ENCODE data around the gene MACROD2. TPM values are rescaled to one million over a fixed set of nuclear protein-coding genes. Genes with fewer than 3 reads are reported as not detected.

Gene MACROD2
- total and polyA plus RNA-seq, 7 donors = 0.20 to 4.8 (median 0.87) TPM

- no peak for TF ChIP-seq CTCF (IDR thresholded peaks at IDR 0.05)
- H3K4me1 ChIP-seq = no peaks in the 10 kb centered on the region
- WGBS, 3 donors = 91 to 94% (median 92%) methylated on average over 4 of the region's 4 CpGs
Observed at GRCh38 chr20:15461938-15462337, 1466.6 kb downstream of the MACROD2 start.

GRCh38 chr20:15475483-15475882, 1480.2 kb downstream of the MACROD2 start:
- Histone ChIP-seq H3K27ac (no peak overlapping the region), H3K9me3 (no peaks in the 10 kb centered on the region), H3K4me3 (no peak overlapping the region), H3K27me3 (ENCODE audit: insufficient read depth in 3 of 3, low read length in 2 of 3) (no peaks in the 10 kb centered on the region), H3K4me1 (no peaks in the 10 kb centered on the region), H3K36me3 (ENCODE audit: insufficient read depth in 1 of 2, low read depth in 1 of 2) (no peaks in the 10 kb centered on the region)
- TF ChIP-seq CTCF (IDR thresholded peaks at IDR 0.05) = no peak
- intact Hi-C loops (cut with DNase I) = loop anchor here in 1 of 2 donors (5.0 kb wide), 1 partner anchor 1158 kb away; no protein-coding TSS in a partner anchor
- ATAC-seq (no peak), DNase-seq (peak in 1 of 2 donors; percentile 49)
- WGBS, 3 donors = 6 to 7% (median 7%) methylated on average over 5 of the region's 5 CpGs

More at GRCh38 chr20:15461938-15462337, 1466.6 kb downstream of the MACROD2 start:
- DNase-seq = no peak
- intact Hi-C loops (cut with DNase I) = no loop called here
- Histone ChIP-seq H3K4me3 (no peak overlapping the region), H3K9me3 (no peaks in the 10 kb centered on the region), H3K27me3 (ENCODE audit: insufficient read depth in 3 of 3, low read length in 2 of 3) (no peaks in the 10 kb centered on the region), H3K36me3 (ENCODE audit: insufficient read depth in 1 of 2, low read depth in 1 of 2) (no peaks in the 10 kb centered on the region), H3K27ac (no peak overlapping the region)
- no peak for ATAC-seq

- Histone ChIP-seq H3K4me3 (no peak overlapping the region), H3K27me3 (ENCODE audit: insufficient read depth in 3 of 3, low read length in 2 of 3) (no peaks in the 10 kb centered on the region), H3K9me3 (no peaks in the 10 kb centered on the region), H3K27ac (no peak overlapping the region), H3K36me3 (ENCODE audit: insufficient read depth in 1 of 2, low read depth in 1 of 2) (no peaks in the 10 kb centered on the region), H3K4me1 (no peaks in the 10 kb centered on the region)
- no peak for DNase-seq
- no peak for TF ChIP-seq CTCF (IDR thresholded peaks at IDR 0.05)
- intact Hi-C loops (cut with DNase I) = loop anchor here in 1 of 2 donors (5.0 kb wide), 1 partner anchor 1159 kb away; no protein-coding TSS in a partner anchor
- 85 to 88% (median 87%) methylated on average over 2 of the region's 2 CpGs for WGBS, 3 donors
- ATAC-seq = no peak
Observed at GRCh38 chr20:15476186-15476585, 1480.9 kb downstream of the MACROD2 start.

- Histone ChIP-seq H3K27me3 (ENCODE audit: insufficient read depth in 3 of 3, low read length in 2 of 3) (no peaks in the 10 kb centered on the region), H3K36me3 (ENCODE audit: insufficient read depth in 1 of 2, low read depth in 1 of 2) (no peaks in the 10 kb centered on the region), H3K9me3 (no peaks in the 10 kb centered on the region), H3K4me1 (no peaks in the 10 kb centered on the region), H3K4me3 (no peak overlapping the region), H3K27ac (no peak overlapping the region)
- WGBS, 3 donors = 83 to 98% (median 95%) methylated on average over 5 of the region's 5 CpGs
- no peak for TF ChIP-seq CTCF (IDR thresholded peaks at IDR 0.05)
- intact Hi-C loops (cut with DNase I) = loop anchor here in 1 of 2 donors (5.0 kb wide), 1 partner anchor 1159 kb away; no protein-coding TSS in a partner anchor
- no peak for DNase-seq
- no peak for ATAC-seq
Observed at GRCh38 chr20:15476781-15477180, 1481.5 kb downstream of the MACROD2 start.

- no peak for TF ChIP-seq CTCF (IDR thresholded peaks at IDR 0.05)
- no peak overlapping the region for H3K4me3 ChIP-seq
- H3K9me3 ChIP-seq = no peaks in the 10 kb centered on the region
- 51 to 55% (median 54%) methylated on average over 3 of the region's 3 CpGs for WGBS, 3 donors
- no peak for ATAC-seq
- no peak overlapping the region for H3K27ac ChIP-seq
- no peaks in the 10 kb centered on the region for H3K36me3 ChIP-seq (ENCODE audit: insufficient read depth in 1 of 2, low read depth in 1 of 2)
- no peaks in the 10 kb centered on the region for H3K27me3 ChIP-seq (ENCODE audit: insufficient read depth in 3 of 3, low read length in 2 of 3)
- no peak for DNase-seq
- no peaks in the 10 kb centered on the region for H3K4me1 ChIP-seq
- intact Hi-C loops (cut with DNase I) = no loop called here
Observed at GRCh38 chr20:15482525-15482924, 1487.2 kb downstream of the MACROD2 start.

All from psoas muscle (tissue), 8 donors.